AG10803 (cell line): ENCODE data around the gene LINGO4.

Source experiments
- DNase-seq: peaks from one replicate; pipeline ENCODE4 v3.0.0; 2010; ENCODE audit warnings: low read depth
- H3K4me3 ChIP-seq: 2 replicates; pipeline ENCODE4 v1.5.1; 2011; ENCODE audit warnings: mild to moderate bottlenecking, low read length, control low read depth
- CTCF ChIP-seq: conservative IDR thresholded peaks from 2 replicates; pipeline ENCODE4 v1.5.1; 2011; ENCODE audit warnings: mild to moderate bottlenecking, low read length, control low read depth, inconsistent platforms

LINGO4 gene

GRCh38 chr1:151839457-151840403 lies 34.5 kb upstream of the LINGO4 start, which contains the start of gene C2CD4D:
C2CD4D (minus strand) TSS chr1:151839820; CDS start chr1:151838989, 831 bp downstream.
- H3K4me3 ChIP-seq, result no peak within 1 kb of the TSS
- DNase-seq, result no peak
- no peak for TF ChIP-seq CTCF

GRCh38 chr1:151839082-151839412 lies 33.8 kb upstream of the LINGO4 start:
- TF ChIP-seq CTCF, result no peak
- no peak overlapping the region for H3K4me3 ChIP-seq
- no peak for DNase-seq

DNA sequence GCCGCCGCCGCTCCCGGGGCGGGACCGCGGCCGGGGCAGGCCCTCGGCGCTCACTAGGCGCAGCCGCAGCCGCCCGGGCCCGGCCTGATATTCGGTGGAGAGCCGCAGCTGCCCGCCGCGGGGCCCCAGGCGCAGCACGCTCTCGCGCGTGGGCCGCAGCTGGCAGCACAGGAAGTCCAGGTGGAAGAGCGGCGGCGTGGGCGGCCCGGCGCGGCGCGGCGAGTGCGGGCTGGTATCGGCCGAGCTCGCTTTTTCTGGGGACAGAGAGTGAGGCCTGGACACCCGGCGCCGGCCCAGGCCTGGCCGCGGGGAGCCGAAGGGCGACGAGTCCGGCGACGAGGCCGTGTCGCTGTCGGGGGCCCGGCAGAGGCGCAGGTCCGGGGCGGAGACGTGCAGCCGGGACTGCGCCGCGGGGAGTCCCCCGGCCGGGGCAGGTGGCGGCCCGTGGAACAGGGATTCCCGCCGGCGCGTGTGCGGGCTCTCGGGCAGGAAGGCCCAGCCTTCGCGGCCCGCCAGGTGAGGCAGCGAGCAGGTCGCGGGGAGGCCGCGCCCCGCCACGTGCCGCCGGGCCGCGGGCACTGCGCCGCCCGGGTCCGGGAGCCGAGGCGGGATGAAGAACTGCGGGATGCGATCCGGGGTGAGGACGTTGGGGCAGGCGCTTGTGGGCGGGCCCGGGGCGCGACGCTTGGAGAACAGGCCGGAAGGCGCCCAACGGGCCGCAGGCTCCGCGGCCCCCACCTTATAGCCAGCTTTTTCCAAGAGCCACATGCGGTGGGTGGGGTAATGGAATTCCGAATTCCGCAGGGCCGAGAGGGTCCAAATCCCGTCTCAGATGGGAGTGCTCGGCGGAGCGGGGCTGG lies 33.2 kb upstream of the LINGO4 start:
- no peak overlapping the region for H3K4me3 ChIP-seq
- TF ChIP-seq CTCF, result no peak
- no peak for DNase-seq

DNA sequence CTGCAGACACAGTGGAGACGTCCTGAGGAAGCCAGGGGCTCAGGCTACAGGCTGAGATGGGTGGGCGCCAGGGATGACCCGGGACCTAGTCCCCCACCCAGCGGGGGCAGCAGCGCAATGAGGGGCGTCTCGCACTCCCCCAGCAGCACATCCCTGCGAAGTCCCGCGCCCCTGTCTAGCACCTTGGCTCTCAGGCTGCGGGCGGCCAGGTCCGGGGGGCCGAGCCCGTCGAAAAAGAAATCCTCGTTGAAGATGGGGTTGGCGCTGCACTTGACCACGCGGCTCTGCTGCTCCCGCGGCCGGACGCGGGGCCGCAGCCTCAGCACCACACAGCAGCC lies 32.6 kb upstream of the LINGO4 start:
- no peak for TF ChIP-seq CTCF
- no peak for DNase-seq
- H3K4me3 ChIP-seq, result no peak overlapping the region

DNA sequence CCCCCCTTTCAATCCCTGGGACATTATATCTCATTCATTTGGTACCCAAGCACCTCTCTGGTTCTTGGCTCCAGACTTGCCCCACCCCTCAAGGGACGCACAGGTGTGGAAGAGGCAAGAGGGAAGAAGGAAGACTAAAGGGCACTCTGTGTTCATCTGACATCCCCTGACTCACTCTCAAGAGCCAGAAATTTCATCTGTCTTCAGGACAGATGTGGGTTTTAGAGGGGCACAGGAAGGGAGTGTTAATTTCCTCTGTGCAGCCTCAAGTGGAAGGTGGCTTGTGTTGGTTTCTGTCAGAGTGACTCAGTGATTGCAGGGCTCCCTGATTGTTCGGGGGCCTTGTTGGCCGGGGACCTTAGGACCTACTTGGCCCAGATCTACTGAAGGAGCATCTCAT lies 32.0 kb upstream of the LINGO4 start:
- H3K4me3 ChIP-seq, result no peak overlapping the region
- TF ChIP-seq CTCF, result no peak
- no peak for DNase-seq

GRCh38 chr1:151835596-151835995 lies 30.4 kb upstream of the LINGO4 start:
- H3K4me3 ChIP-seq, result no peak overlapping the region
- no peak for DNase-seq
- no peak for TF ChIP-seq CTCF
